ENCODE measurements around the gene EVC2. TPM values are rescaled to one million over a fixed set of nuclear protein-coding genes. Genes with fewer than 3 reads are reported as not detected.

Gene EVC2
- total and polyA plus RNA-seq, 10 of the 15 experiments (the other 5 are each of a cell fraction or from before 2014, with no cell fraction given), result 0.34 to 10.4 (median 5.6) TPM

DNA sequence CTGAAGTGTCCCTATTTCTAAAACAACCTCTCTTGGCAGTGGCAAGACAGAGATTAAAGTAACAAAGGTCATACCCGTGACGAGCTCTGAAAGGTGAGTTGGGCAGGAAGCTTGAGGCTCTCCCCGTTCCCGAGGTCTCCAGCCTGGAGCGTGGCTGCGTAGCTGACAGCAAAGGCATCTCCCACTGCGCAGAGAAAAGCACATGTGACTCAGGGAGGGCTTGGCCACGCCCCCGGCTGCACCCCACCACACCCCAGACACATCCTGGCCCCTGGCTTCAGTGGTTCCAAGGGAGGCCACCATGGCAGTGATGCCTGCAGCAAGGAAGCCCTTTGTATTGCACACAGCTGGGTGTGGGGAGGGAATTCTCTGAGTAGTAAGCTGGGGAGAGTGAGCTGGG, 23.1 kb downstream of the EVC2 start (continued):
- TF ChIP-seq KLF5 (IDR thresholded peaks at IDR 0.05; ENCODE audit: partially characterized antibody) (no peak), IKZF2 (IDR thresholded peaks at IDR 0.05) (no peak)

- FAIRE-seq, result no peak
Observed at GRCh38 chr4:5683566-5683965, 24.8 kb downstream of the EVC2 start.

More at GRCh38 chr4:5683566-5683965, 24.8 kb downstream of the EVC2 start:
- no TSS peak for BruUV-seq (replicated peaks)
- Histone ChIP-seq H3K27me3 (replicated peaks in 1 of 2; ENCODE audit: control insufficient read depth in 2 of 2, insufficient read depth in 2 of 2, low read length in 1 of 2) (no peaks in the 10 kb centered on the region), H2AFZ (ENCODE audit: control insufficient read depth, low read depth, low read length) (no peak overlapping the region), H3K9ac (ENCODE audit: control insufficient read depth, insufficient read depth, low read length) (no peak overlapping the region), H3K36me3 (ENCODE audit: control insufficient read depth in 2 of 2, insufficient read depth in 2 of 2, low read length in 1 of 2) (no peaks in the 10 kb centered on the region; a peak in 2 of 4 replicates), H4K20me1 (ENCODE audit: control insufficient read depth, insufficient read depth) (no peaks in the 10 kb centered on the region), H3K4me2 (ENCODE audit: control insufficient read depth, insufficient read depth) (no peak overlapping the region), H3K27ac (ENCODE audit: control insufficient read depth, insufficient read depth) (no peak overlapping the region), H3K4me1 (ENCODE audit: control insufficient read depth, insufficient read depth, low read length) (no peaks in the 10 kb centered on the region), H3K9me3 (replicated peaks; ENCODE audit: control insufficient read depth, insufficient read depth, low read length) (no peaks in the 10 kb centered on the region), H3K79me2 (ENCODE audit: control insufficient read depth, insufficient read depth, low read length) (no peaks in the 10 kb centered on the region), H3K4me3 (no peak overlapping the region)
- ChIA-PET SMC1A (ENCODE audit: uncharacterized antibody, unreplicated experiment) (interaction anchor here (1.4 kb wide), 1 partner anchor 22 kb away, joined by 4 read pairs; no protein-coding TSS in a partner anchor), CTCF (interaction anchor here (1.6 kb wide), 1 partner anchor 10 kb away, joined by 3 read pairs; no protein-coding TSS in a partner anchor), POLR2A (no interaction called here), RAD21 (ENCODE audit: unreplicated experiment) (no interaction called here)
- intact Hi-C loops (cut with micrococcal nuclease; ENCODE audit: unreplicated experiment) (no loop called here), in situ Hi-C loops (cut with MboI) (no loop called here)
- TF ChIP-seq BHLHE40 (IDR thresholded peaks at IDR 0.05; ENCODE audit: borderline replicate concordance in 1 of 2, low read depth in 2 of 2, low read length in 1 of 2) (no peak), RAD21 (IDR thresholded peaks at IDR 0.05; ENCODE audit: insufficient read depth, low read depth, low read length) (no peak), POLR2AphosphoS5 (IDR thresholded peaks at IDR 0.05; ENCODE audit: low read length) (no peak), PAX5 (IDR thresholded peaks at IDR 0.05; ENCODE audit: borderline replicate concordance, low read depth, low read length) (no peak), GABPA (IDR thresholded peaks at IDR 0.05; ENCODE audit: low read depth) (no peak), DPF2 (IDR thresholded peaks at IDR 0.05) (no peak), HSF1 (IDR thresholded peaks at IDR 0.05; ENCODE audit: low read depth, low read length) (no peak), HDGF (IDR thresholded peaks at IDR 0.05) (no peak), CUX1 (IDR thresholded peaks at IDR 0.05; ENCODE audit: insufficient replicate concordance, low read depth, low read length) (no peak)
- TF ChIP-seq, protein P1, sequence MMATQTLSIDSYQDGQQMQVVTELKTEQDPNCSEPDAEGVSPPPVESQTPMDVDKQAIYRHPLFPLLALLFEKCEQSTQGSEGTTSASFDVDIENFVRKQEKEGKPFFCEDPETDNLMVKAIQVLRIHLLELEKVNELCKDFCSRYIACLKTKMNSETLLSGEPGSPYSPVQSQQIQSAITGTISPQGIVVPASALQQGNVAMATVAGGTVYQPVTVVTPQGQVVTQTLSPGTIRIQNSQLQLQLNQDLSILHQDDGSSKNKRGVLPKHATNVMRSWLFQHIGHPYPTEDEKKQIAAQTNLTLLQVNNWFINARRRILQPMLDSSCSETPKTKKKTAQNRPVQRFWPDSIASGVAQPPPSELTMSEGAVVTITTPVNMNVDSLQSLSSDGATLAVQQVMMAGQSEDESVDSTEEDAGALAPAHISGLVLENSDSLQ (IDR thresholded peaks at IDR 0.05), result no peak
- TF ChIP-seq, protein P2, sequence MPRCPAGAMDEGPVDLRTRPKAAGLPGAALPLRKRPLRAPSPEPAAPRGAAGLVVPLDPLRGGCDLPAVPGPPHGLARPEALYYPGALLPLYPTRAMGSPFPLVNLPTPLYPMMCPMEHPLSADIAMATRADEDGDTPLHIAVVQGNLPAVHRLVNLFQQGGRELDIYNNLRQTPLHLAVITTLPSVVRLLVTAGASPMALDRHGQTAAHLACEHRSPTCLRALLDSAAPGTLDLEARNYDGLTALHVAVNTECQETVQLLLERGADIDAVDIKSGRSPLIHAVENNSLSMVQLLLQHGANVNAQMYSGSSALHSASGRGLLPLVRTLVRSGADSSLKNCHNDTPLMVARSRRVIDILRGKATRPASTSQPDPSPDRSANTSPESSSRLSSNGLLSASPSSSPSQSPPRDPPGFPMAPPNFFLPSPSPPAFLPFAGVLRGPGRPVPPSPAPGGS (IDR thresholded peaks at IDR 0.05; ENCODE audit: borderline replicate concordance, insufficient read depth, low read depth, low read length, poor library complexity, severe bottlenecking), result no peak
- 7% methylated on average over 10 of the region's 10 CpGs for WGBS (ENCODE audit: insufficient coverage, insufficient replicate concordance, low lambda C conversion rate, missing lambda C conversion rate)
- ATAC-seq (no peak), DNase-seq (ENCODE audit: low read depth, low spot score) (no peak)

All from GM12878 (cell line).